Subcutaneous abdominal adipose tissue (tissue), 5 donors: Measurements from ENCODE around the gene CARMIL1.

Source experiments
- H3K27ac ChIP-seq: one replicate; pipeline ENCODE4 v1.7.0; 2013; ENCODE audit warnings: low read depth, mild to moderate bottlenecking, inconsistent platforms, low read length, moderate library complexity
- H3K27me3 ChIP-seq, 5 donors: one replicate each; pipeline ENCODE4 v1.7.0; 2013; ENCODE audit warnings: low read length in 5 of 5, inconsistent platforms in 1 of 5; ENCODE audit not compliant: control insufficient read depth in 5 of 5, insufficient read depth in 4 of 5
- H3K36me3 ChIP-seq, 5 donors: one replicate each; pipeline ENCODE4 v1.7.0; 2013; ENCODE audit warnings: low read length in 5 of 5; ENCODE audit not compliant: control insufficient read depth in 5 of 5, insufficient read depth in 5 of 5
- H3K4me1 ChIP-seq, 5 donors: one replicate each; pipeline ENCODE4 v1.7.0; 2013; ENCODE audit warnings: low read length in 5 of 5, mild to moderate bottlenecking in 3 of 5, moderate library complexity in 1 of 5; ENCODE audit not compliant: control insufficient read depth in 5 of 5, insufficient read depth in 5 of 5
- H3K4me3 ChIP-seq, 5 donors: one replicate each; pipeline ENCODE4 v1.7.0; 2013; ENCODE audit warnings: low read length in 5 of 5, low read depth in 1 of 5
- H3K9ac ChIP-seq, 5 donors: one replicate each; pipeline ENCODE4 v1.7.0; 2013; ENCODE audit warnings: low read length in 5 of 5, mild to moderate bottlenecking in 4 of 5, moderate library complexity in 3 of 5
- H3K9me3 ChIP-seq, 5 donors: one replicate each; pipeline ENCODE4 v1.7.0; 2013; ENCODE audit warnings: low read length in 5 of 5; ENCODE audit not compliant: control insufficient read depth in 5 of 5
- donor health status: healthy.
- donor health status: healthy.
- donor health status: healthy.
- donor health status: healthy.
- donor health status: healthy.

Gene CARMIL1

DNA sequence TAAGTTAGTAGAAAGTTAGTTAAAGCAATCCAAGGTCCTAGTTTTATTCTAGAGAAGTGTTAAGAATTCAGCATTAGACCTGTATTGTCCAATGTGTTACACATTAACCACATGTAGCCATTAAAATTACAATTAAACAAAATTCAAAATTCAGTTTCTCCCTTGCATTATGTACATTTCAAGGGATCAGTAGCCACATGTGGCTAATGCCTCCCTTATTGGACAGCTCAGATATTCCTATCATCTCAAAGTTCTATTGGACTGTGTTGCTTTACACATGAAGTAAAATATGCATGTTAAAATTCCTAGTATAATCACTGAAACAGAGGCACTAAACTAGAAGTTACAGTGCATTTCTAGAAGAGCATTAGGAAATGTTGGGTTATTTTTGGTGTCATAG, 265.7 kb downstream of the CARMIL1 start:
- Histone ChIP-seq H3K27me3 (no peaks in the 10 kb centered on the region), H3K4me1 (peaks cover 0 to 21% (median 2%) of the 10 kb centered on the region in 5 donors), H3K9me3 (no peaks in the 10 kb centered on the region), H3K4me3 (no peak overlapping the region), H3K27ac (no peak overlapping the region), H3K36me3 (no peaks in the 10 kb centered on the region), H3K9ac (no peak overlapping the region)

DNA sequence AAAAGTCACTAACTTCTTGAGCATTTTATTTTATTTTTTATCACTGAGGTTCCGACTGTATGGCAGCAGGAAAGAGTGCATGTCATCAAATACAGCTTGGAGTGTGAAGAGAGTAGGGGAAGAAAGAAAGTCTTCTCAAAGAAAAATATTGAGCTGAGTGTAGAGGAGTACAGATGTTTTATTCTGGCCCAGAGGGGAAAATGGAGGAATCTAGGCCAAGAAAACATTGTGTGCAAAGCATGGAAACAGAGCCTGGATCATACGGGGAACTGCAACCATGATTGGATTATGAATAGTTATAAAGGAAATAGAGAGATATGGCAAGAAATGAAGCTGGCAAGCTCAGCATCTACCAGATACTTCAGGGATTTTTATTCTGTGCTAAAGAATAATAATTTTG, 268.6 kb downstream of the CARMIL1 start:
- Histone ChIP-seq H3K27ac (no peak overlapping the region), H3K4me3 (no peak overlapping the region)

GRCh38 chr6:25548451-25548850, 269.3 kb downstream of the CARMIL1 start:
- no peak overlapping the region for H3K4me3 ChIP-seq

More for the DNA sequence above, 268.6 kb downstream of the CARMIL1 start:
- Histone ChIP-seq H3K9me3 (no peaks in the 10 kb centered on the region), H3K4me1 (peaks cover 0 to 13% (median 0%) of the 10 kb centered on the region in 5 donors), H3K9ac (no peak overlapping the region), H3K27me3 (no peaks in the 10 kb centered on the region), H3K36me3 (peaks cover 0 to 4% (median 0%) of the 10 kb centered on the region in 5 donors)

DNA sequence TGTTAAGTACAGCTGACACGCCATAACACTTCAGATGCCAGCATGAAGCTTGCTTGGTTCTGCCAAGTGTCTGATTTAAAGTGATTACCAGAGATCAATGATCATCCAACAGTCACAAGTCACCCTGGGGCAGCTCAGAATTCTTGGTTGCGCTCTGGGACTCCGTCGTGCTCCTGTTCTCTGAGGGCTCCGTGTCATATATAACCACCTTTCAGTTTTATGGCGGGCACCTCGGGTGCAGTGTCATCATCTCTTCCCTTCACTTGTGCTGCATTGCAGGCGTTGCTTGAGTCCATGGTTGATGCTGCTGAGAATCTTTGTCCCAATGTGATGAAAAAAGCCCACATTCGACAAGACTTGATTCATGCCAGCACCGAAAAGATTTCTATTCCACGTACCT, 271.5 kb downstream of the CARMIL1 start:
- Histone ChIP-seq H3K9me3 (no peaks in the 10 kb centered on the region), H3K36me3 (peaks cover 0 to 4% (median 0%) of the 10 kb centered on the region in 5 donors), H3K4me3 (no peak overlapping the region), H3K9ac (no peak overlapping the region), H3K27ac (no peak overlapping the region), H3K4me1 (no peaks in the 10 kb centered on the region), H3K27me3 (no peaks in the 10 kb centered on the region)

More at GRCh38 chr6:25548451-25548850, 269.3 kb downstream of the CARMIL1 start:
- H3K9me3 ChIP-seq, result no peaks in the 10 kb centered on the region
- peaks cover 0 to 4% (median 0%) of the 10 kb centered on the region in 5 donors for H3K36me3 ChIP-seq
- no peak overlapping the region for H3K27ac ChIP-seq
- H3K9ac ChIP-seq, result no peak overlapping the region
- no peaks in the 10 kb centered on the region for H3K27me3 ChIP-seq
- peaks cover 0 to 6% (median 0%) of the 10 kb centered on the region in 5 donors for H3K4me1 ChIP-seq

DNA sequence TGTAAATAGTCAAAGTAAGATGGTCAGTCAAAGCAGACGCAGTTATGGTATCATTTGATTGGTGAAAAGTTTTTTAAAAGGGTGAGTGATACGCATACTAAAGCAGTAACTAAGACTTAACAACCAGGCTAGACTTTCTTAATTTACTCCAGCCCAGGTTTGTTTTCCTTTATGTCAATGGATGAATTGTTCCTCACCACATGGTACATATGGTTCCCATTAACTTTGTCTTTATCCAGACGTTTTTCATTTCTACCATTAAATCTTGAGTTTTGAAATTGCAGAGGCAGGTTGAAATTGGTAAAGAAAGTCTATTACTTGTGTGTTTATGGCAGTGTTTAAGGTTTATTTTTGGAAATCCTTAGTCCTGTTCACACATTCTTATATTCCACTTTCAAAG, 274.3 kb downstream of the CARMIL1 start:
- no peaks in the 10 kb centered on the region for H3K9me3 ChIP-seq
- H3K4me1 ChIP-seq, result peaks cover 0 to 2% (median 0%) of the 10 kb centered on the region in 5 donors
- no peak overlapping the region for H3K27ac ChIP-seq

GRCh38 chr6:25555188-25555587, 276.0 kb downstream of the CARMIL1 start:
- Histone ChIP-seq H3K9ac (no peak overlapping the region), H3K4me1 (peaks cover 0 to 2% (median 0%) of the 10 kb centered on the region in 5 donors), H3K27me3 (no peaks in the 10 kb centered on the region), H3K27ac (no peak overlapping the region), H3K9me3 (no peaks in the 10 kb centered on the region), H3K4me3 (no peak overlapping the region), H3K36me3 (peaks cover 0 to 4% (median 0%) of the 10 kb centered on the region in 5 donors)

More for the DNA sequence above, 274.3 kb downstream of the CARMIL1 start:
- Histone ChIP-seq H3K27me3 (no peaks in the 10 kb centered on the region), H3K9ac (no peak overlapping the region), H3K36me3 (peaks cover 0 to 4% (median 0%) of the 10 kb centered on the region in 5 donors), H3K4me3 (no peak overlapping the region)

- peaks cover 0 to 2% (median 0%) of the 10 kb centered on the region in 5 donors for H3K4me1 ChIP-seq
- no peaks in the 10 kb centered on the region for H3K9me3 ChIP-seq
- no peak overlapping the region for H3K4me3 ChIP-seq
- no peaks in the 10 kb centered on the region for H3K36me3 ChIP-seq
- no peak overlapping the region for H3K9ac ChIP-seq
- no peaks in the 10 kb centered on the region for H3K27me3 ChIP-seq
- H3K27ac ChIP-seq, result no peak overlapping the region
These were observed 277.3 kb downstream of the CARMIL1 start for GRCh38 chr6:25556516-25556915.

- Histone ChIP-seq H3K4me3 (no peak overlapping the region), H3K9ac (no peak overlapping the region), H3K9me3 (no peaks in the 10 kb centered on the region), H3K27ac (no peak overlapping the region), H3K36me3 (no peaks in the 10 kb centered on the region), H3K27me3 (no peaks in the 10 kb centered on the region), H3K4me1 (peaks cover 0 to 2% (median 0%) of the 10 kb centered on the region in 5 donors)
These were observed 279.1 kb downstream of the CARMIL1 start for GRCh38 chr6:25558155-25558817.

DNA sequence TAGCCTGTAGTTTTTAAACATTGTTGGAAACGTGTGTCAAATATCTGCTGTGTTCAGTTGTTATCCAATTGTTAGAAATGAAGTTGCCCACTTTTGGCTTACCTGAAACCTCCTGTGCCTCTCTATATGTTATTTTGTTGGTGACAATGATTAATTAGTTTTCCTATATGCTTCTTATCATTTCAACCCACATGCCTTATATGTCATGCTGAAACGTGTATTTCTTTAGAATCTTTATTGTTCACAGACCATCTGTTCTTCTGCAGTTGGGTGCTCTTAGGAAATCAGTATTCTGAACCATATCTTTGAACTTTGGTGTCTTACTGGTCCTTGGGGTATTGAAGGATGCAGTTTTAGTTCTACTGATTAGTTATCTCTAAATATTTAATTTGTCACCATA, 281.7 kb downstream of the CARMIL1 start:
- Histone ChIP-seq H3K9me3 (no peaks in the 10 kb centered on the region), H3K4me1 (peaks cover 0 to 2% (median 0%) of the 10 kb centered on the region in 5 donors), H3K27me3 (no peaks in the 10 kb centered on the region), H3K4me3 (no peak overlapping the region), H3K27ac (no peak overlapping the region), H3K9ac (no peak overlapping the region), H3K36me3 (no peaks in the 10 kb centered on the region)

DNA sequence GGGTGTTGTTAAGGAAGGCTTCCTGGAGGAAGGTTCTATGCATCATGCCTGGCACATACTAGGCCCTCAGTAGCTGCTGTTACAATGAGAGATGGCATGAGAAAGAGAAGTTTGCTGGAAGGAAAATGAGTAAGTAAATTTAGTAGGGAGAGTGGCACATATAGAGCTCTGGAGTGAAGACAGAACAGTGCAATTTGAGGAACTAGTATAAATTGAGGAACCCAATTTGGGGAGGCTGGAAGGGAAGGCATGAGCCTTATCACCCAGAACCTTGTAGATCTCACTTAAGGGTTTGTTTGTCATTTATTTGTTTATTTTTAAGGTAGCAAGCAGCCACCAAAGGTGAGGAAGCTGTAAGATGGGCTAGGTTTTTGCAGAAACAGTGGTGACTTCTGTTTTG, 285.8 kb downstream of the CARMIL1 start:
- Histone ChIP-seq H3K36me3 (no peaks in the 10 kb centered on the region), H3K4me3 (no peak overlapping the region), H3K4me1 (no peaks in the 10 kb centered on the region)

More for the DNA sequence above, 285.8 kb downstream of the CARMIL1 start:
- H3K9ac ChIP-seq, result no peak overlapping the region
- H3K27ac ChIP-seq, result no peak overlapping the region
- no peaks in the 10 kb centered on the region for H3K27me3 ChIP-seq
- H3K9me3 ChIP-seq, result no peaks in the 10 kb centered on the region
